NCI-H82 (cell line): ENCODE data around the gene GLYAT.

ENCODE experiments used
- DNase-seq: peaks from one replicate; lab custom pipeline; 2025; lab: John Stamatoyannopoulos, UW

GLYAT gene

GRCh38 chr11:58676563-58677135, 55.1 kb downstream of the GLYAT start:
- no peak for DNase-seq

GRCh38 chr11:58675334-58676155, 56.2 kb downstream of the GLYAT start:
- DNase-seq, result peak; percentile 55

GRCh38 chr11:58674609-58675008, 57.1 kb downstream of the GLYAT start:
- no peak for DNase-seq

- DNase-seq, result no peak
Observed at GRCh38 chr11:58671983-58672633, 59.6 kb downstream of the GLYAT start.

- no peak for DNase-seq
Observed at GRCh38 chr11:58659910-58660570, 71.7 kb downstream of the GLYAT start.

- no peak for DNase-seq
Observed at GRCh38 chr11:58659404-58659803, 72.3 kb downstream of the GLYAT start.
